NT2/D1 (cell line): ENCODE results near the gene SLC25A23.

Experiments used
- YY1 ChIP-seq: IDR thresholded peaks from 2 replicates; pipeline ENCODE4 v1.6.1; 2011; ENCODE audit not compliant: insufficient read length, insufficient read depth
- ZNF274 ChIP-seq: IDR thresholded peaks from 2 replicates; pipeline ENCODE4 v1.6.1; 2011; ENCODE audit warnings: mild to moderate bottlenecking, low read depth, low read length

- TF ChIP-seq ZNF274 (no peak), YY1 (no peak)
Observed at GRCh38 chr19:6421075-6422014, 38.2 kb downstream of the SLC25A23 start.
